Measurements from ENCODE around the gene KIAA0040. TPM values are rescaled to one million over a fixed set of nuclear protein-coding genes. Genes with fewer than 3 reads are reported as not detected.

Gene KIAA0040
- total RNA-seq, 4 donors from 2014 or later = 3.3 to 22.7 (median 10.3) TPM

DNA sequence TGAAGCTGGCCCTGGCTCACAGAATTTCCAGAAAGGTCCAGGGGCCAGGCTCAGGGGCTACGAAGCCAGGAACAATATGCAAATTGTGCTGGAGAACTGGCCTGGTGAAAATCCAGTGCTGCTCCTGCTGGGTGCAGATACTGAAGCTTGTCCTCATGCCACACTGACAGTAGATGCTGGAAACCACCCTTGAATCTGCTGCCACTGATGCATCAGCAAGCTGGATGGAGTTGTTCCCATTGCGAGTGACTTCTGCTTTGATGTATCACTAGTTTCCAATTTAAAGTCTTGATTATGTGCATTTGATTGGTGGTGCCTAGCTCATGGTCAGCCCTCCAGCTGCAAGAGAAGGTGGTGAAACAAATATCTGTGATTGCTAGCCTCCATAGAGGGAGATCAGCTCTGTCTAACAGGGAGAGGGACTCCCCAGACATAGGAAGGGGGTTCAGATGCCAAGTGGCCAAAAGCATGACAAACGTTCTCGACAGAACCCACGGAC, 11.0 kb upstream of the KIAA0040 start:
- TF ChIP-seq, protein P1, sequence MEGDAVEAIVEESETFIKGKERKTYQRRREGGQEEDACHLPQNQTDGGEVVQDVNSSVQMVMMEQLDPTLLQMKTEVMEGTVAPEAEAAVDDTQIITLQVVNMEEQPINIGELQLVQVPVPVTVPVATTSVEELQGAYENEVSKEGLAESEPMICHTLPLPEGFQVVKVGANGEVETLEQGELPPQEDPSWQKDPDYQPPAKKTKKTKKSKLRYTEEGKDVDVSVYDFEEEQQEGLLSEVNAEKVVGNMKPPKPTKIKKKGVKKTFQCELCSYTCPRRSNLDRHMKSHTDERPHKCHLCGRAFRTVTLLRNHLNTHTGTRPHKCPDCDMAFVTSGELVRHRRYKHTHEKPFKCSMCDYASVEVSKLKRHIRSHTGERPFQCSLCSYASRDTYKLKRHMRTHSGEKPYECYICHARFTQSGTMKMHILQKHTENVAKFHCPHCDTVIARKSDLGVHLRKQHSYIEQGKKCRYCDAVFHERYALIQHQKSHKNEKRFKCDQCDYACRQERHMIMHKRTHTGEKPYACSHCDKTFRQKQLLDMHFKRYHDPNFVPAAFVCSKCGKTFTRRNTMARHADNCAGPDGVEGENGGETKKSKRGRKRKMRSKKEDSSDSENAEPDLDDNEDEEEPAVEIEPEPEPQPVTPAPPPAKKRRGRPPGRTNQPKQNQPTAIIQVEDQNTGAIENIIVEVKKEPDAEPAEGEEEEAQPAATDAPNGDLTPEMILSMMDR (IDR thresholded peaks at IDR 0.05) = no peak
- TF ChIP-seq POLR2A (IDR thresholded peaks at IDR 0.05) = no peak
- Histone ChIP-seq H3K27me3 (peaks cover 0 to 50% (median 0%) of the 10 kb centered on the region in 4 donors), H3K4me1 (peaks cover 0 to 32% (median 22%) of the 10 kb centered on the region in 3 donors), H3K27ac (no peak overlapping the region), H3K9me3 (no peaks in the 10 kb centered on the region), H3K4me3 (no peak overlapping the region), H3K36me3 (no peaks in the 10 kb centered on the region)
- no peak for DNase-seq
- intact Hi-C loops (cut with DNase I) = no loop called here
- 86 to 89% methylated on average over 3 to 5 of the region's 5 CpGs for WGBS, 2 donors

DNA sequence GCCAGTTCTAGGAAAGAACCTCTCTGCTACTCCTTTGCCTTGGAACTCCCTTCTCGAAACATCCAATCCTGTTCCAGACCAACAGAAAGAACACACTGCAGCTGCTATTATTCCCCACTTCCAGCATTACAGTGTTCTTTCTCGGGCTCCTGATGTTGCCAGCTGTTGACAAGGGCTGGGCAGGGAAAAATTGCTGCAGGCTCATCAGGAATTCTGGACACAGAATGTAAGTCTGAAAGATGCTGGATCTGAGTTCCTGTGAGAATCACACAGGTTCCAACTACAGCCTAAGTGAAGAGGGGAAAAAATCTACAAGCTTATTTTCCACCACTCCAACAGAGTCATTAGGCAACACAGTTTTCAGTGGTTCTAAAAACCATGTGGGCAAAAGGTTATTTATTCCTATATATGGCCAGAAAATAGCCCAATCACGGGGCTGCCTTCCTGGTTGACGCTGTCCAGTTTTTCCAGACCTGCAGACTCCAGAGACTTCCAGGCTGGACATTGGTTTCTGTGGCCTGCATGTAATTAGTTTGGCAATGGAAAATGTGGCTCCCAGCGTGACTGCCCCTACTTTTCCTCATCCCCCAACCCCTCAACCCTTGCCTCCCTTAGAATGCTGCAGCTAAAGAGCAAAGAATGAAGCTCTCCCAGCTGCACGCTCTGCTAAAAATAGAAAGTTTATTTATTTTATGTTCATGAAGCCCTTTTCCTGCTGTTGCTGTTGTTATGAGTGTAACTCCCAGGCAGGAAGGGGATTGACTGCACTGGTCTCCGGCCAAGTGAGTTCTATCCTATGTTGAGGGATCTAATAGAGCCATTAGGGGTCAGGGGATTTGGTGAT, 8.3 kb upstream of the KIAA0040 start:
- no peaks in the 10 kb centered on the region for H3K9me3 ChIP-seq
- H3K27me3 ChIP-seq = peaks cover 0 to 69% (median 0%) of the 10 kb centered on the region in 4 donors
- no peak overlapping the region for H3K4me3 ChIP-seq
- WGBS, 2 donors = 45 to 48% methylated on average over 7 of the region's 7 CpGs
- no peaks in the 10 kb centered on the region for H3K36me3 ChIP-seq
- H3K27ac ChIP-seq = peak overlapping the region; percentile 16 to 81 (median 72)
- intact Hi-C loops (cut with DNase I) = no loop called here
- TF ChIP-seq, protein P1 (IDR thresholded peaks at IDR 0.05) = no peak
- TF ChIP-seq POLR2A (IDR thresholded peaks at IDR 0.05) = no peak
- no peak for DNase-seq
- peaks cover 0 to 57% (median 30%) of the 10 kb centered on the region in 3 donors for H3K4me1 ChIP-seq

DNA sequence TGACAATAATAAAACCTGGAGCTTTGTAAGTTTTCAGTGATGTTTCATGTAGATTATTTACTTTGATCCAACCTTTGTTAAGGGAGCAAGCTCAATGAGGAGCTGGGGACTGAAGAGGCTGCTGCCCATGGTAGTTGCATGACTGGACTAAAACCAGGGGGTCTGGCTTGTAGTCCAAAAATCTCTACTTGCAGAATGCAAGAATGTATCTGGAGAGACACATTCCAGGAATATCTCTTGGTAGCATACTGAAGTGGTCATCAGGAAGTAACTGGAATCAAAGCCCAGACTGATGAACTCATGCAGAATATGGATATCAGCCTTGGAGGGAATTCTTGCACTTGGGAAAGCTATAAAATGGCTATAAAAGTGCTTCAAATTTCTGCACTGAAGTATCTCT, 5.8 kb upstream of the KIAA0040 start:
- Histone ChIP-seq H3K36me3 (no peaks in the 10 kb centered on the region), H3K9me3 (no peaks in the 10 kb centered on the region), H3K4me1 (peaks cover 2 to 70% (median 26%) of the 10 kb centered on the region in 3 donors), H3K27me3 (peaks cover 0 to 82% (median 0%) of the 10 kb centered on the region in 4 donors), H3K27ac (no peak overlapping the region), H3K4me3 (no peak overlapping the region)
- no peak for TF ChIP-seq POLR2A (IDR thresholded peaks at IDR 0.05)
- TF ChIP-seq, protein P1 (IDR thresholded peaks at IDR 0.05) = no peak
- DNase-seq = no peak
- intact Hi-C loops (cut with DNase I) = no loop called here

DNA sequence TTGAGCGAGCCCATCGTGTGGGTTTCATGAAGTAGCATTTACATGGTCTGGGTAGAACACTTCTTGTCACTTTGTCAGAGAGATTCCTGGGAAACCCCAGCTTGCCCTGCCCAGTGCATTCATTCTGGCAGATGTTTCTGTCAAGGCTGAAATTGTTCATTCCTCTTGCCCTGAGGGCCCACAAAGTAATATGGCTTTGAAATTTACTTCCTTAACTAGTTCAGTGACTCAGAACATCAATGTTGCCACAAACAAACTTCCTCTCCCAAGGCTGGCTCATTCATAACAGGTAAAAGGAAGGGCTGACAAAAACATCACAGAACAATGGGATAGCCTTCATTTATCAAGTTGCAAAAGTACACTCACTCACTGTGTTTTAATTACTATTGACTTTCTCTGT, 5.0 kb upstream of the KIAA0040 start:
- intact Hi-C loops (cut with DNase I) = no loop called here
- Histone ChIP-seq H3K36me3 (no peaks in the 10 kb centered on the region), H3K27me3 (peaks cover 0 to 76% (median 0%) of the 10 kb centered on the region in 4 donors), H3K4me1 (peaks cover 6 to 77% (median 29%) of the 10 kb centered on the region in 3 donors), H3K4me3 (no peak overlapping the region), H3K9me3 (no peaks in the 10 kb centered on the region), H3K27ac (peak overlapping the region; percentile 5 to 61 (median 35))
- WGBS, 2 donors = 29% methylated on average over 2 of the region's 2 CpGs
- TF ChIP-seq POLR2A (IDR thresholded peaks at IDR 0.05) = no peak
- TF ChIP-seq, protein P1 (IDR thresholded peaks at IDR 0.05) = no peak
- DNase-seq = no peak

DNA sequence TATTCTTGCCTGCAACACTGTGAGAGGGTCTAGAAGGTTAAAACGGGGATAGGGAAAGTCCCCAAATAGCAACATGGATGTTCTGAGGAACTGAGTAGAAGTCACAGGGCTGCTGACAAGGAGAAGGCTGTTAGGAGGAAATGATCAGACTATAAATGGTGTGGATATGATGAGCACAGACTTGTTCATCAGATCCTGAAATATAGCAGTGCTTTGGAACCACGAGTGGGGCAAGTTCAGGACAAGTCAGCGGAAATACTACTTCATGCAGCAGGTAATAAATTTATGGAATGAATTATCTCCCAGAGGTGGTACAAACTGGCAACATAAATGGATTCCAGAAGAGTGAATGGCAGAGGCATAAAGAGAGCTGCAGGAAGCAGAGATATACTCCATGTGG, 3.2 kb upstream of the KIAA0040 start:
- Histone ChIP-seq H3K27me3 (peaks cover 0 to 58% (median 0%) of the 10 kb centered on the region in 4 donors), H3K4me1 (peaks cover 6 to 82% (median 26%) of the 10 kb centered on the region in 3 donors), H3K27ac (peak overlapping the region in 3 of 4 donors; percentile 6 to 51 (median 12)), H3K9me3 (no peaks in the 10 kb centered on the region), H3K4me3 (no peak overlapping the region), H3K36me3 (no peaks in the 10 kb centered on the region)
- no peak for DNase-seq
- intact Hi-C loops (cut with DNase I) = no loop called here
- TF ChIP-seq POLR2A (IDR thresholded peaks at IDR 0.05) = no peak
- TF ChIP-seq, protein P1 (IDR thresholded peaks at IDR 0.05) = no peak
- 25 to 37% methylated on average over 3 of the region's 3 CpGs for WGBS, 2 donors
